ENCODE results near the gene ANXA4. TPM values are rescaled to one million over a fixed set of nuclear protein-coding genes. Genes with fewer than 3 reads are reported as not detected.

ANXA4 gene
- total and polyA plus RNA-seq, 2 of the 13 experiments (the other 11 are each of a cell fraction or from before 2014, with no cell fraction given), result 155 to 168 TPM

DNA sequence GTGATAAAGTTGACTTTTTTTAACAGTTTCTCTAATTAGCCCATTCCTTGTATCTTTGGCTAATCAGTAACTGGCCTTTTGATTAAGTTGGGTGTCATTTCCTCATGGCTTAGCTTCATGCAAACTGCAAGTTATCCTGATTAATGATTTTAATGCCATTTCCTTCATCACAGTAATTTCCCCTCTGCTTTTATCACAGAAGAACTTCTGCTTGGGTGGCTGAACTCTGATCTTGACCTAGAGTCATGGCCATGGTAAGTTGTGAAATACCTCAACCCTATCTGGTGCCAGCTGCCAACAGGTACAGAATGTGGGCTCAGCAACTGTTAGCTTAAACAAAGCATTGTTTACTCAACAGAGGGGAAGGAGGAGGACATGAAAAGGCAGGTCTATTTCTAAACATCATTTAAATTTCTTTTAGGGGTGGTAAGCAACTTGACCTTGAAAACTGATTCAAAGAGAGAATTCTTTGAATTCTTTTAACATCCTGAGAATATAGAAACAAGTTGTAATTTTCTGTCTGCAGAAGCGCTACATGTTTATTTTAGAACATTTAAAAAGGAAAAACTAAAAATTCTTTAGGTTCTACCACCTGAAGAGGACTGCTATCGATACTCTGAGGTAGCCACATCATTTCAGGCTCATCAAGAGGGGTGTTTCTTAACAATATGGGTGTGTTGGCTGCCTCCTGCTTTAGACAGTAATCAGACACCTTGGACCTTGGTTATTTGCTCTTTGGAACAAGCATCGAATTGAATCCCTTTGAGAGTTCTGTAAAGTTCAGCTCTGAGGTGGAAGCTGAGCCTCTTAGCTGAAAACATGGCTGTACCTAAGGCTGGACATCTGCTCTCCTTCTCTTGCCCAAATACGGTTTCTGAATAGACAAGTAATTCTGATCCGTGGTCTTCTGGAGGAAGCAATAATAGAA lies 39.7 kb downstream of the ANXA4 start (continued):
- no peak for TF ChIP-seq ZNF703 (CRISPR knock-in tag; IDR thresholded peaks at IDR 0.05; ENCODE audit: borderline replicate concordance)
- peak; percentile 99 for TF ChIP-seq NFIC (IDR thresholded peaks at IDR 0.05; ENCODE audit: low read length)
- TF ChIP-seq YY1 (IDR thresholded peaks at IDR 0.05; ENCODE audit: insufficient read depth, insufficient replicate concordance, low read depth, low read length), result peak; percentile 15
- TF ChIP-seq FLYWCH1 (CRISPR knock-in tag; IDR thresholded peaks at IDR 0.05), result no peak
- 0 out of 2 replicates have a peak, but pooled peaks have one; percentile 31 for TF ChIP-seq ZSCAN31 (CRISPR knock-in tag; IDR thresholded peaks at IDR 0.05; ENCODE audit: low read depth)
- TF ChIP-seq, protein P1, sequence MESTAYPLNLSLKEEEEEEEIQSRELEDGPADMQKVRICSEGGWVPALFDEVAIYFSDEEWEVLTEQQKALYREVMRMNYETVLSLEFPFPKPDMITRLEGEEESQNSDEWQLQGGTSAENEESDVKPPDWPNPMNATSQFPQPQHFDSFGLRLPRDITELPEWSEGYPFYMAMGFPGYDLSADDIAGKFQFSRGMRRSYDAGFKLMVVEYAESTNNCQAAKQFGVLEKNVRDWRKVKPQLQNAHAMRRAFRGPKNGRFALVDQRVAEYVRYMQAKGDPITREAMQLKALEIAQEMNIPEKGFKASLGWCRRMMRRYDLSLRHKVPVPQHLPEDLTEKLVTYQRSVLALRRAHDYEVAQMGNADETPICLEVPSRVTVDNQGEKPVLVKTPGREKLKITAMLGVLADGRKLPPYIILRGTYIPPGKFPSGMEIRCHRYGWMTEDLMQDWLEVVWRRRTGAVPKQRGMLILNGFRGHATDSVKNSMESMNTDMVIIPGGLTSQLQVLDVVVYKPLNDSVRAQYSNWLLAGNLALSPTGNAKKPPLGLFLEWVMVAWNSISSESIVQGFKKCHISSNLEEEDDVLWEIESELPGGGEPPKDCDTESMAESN (CRISPR knock-in tag; conservative IDR thresholded peaks at IDR 0.05), result peak; percentile 81
- TF ChIP-seq PLSCR1 (CRISPR knock-in tag; IDR thresholded peaks at IDR 0.05; ENCODE audit: borderline replicate concordance), result no peak
- TF ChIP-seq ZNF878 (CRISPR knock-in tag; IDR thresholded peaks at IDR 0.05), result peak; percentile 91; the same call in 1 of the 2 replicates
- TF ChIP-seq ZIK1 (CRISPR knock-in tag; IDR thresholded peaks at IDR 0.05; ENCODE audit: borderline replicate concordance, low read depth), result no peak
- TF ChIP-seq SRF (IDR thresholded peaks at IDR 0.05; ENCODE audit: low read depth, low read length), result no peak
- TF ChIP-seq PITX1 (CRISPR knock-in tag; IDR thresholded peaks at IDR 0.05), result peak; percentile 97
- TF ChIP-seq HNRNPK (IDR thresholded peaks at IDR 0.05; ENCODE audit: low read depth, low read length, poor library complexity, severe bottlenecking), result no peak
- peak; percentile 73; the same call in 1 of the 2 replicates for TF ChIP-seq YEATS2 (CRISPR knock-in tag; IDR thresholded peaks at IDR 0.05; ENCODE audit: borderline replicate concordance)
- TF ChIP-seq CREM (IDR thresholded peaks at IDR 0.05), result peak; percentile 95
- TF ChIP-seq CREM (CRISPR knock-in tag; IDR thresholded peaks at IDR 0.05), result no peak
- TF ChIP-seq ZNF547 (CRISPR knock-in tag; IDR thresholded peaks at IDR 0.05), result no peak
- no peak for TF ChIP-seq ZZZ3 (CRISPR knock-in tag; IDR thresholded peaks at IDR 0.05; ENCODE audit: borderline replicate concordance)
- TF ChIP-seq NFE2L2 (IDR thresholded peaks at IDR 0.05; ENCODE audit: low read length), result no peak; the same call in 1 of the 2 replicates
- TF ChIP-seq, protein P2, sequence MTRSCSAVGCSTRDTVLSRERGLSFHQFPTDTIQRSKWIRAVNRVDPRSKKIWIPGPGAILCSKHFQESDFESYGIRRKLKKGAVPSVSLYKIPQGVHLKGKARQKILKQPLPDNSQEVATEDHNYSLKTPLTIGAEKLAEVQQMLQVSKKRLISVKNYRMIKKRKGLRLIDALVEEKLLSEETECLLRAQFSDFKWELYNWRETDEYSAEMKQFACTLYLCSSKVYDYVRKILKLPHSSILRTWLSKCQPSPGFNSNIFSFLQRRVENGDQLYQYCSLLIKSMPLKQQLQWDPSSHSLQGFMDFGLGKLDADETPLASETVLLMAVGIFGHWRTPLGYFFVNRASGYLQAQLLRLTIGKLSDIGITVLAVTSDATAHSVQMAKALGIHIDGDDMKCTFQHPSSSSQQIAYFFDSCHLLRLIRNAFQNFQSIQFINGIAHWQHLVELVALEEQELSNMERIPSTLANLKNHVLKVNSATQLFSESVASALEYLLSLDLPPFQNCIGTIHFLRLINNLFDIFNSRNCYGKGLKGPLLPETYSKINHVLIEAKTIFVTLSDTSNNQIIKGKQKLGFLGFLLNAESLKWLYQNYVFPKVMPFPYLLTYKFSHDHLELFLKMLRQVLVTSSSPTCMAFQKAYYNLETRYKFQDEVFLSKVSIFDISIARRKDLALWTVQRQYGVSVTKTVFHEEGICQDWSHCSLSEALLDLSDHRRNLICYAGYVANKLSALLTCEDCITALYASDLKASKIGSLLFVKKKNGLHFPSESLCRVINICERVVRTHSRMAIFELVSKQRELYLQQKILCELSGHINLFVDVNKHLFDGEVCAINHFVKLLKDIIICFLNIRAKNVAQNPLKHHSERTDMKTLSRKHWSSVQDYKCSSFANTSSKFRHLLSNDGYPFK (CRISPR knock-in tag; IDR thresholded peaks at IDR 0.05; ENCODE audit: borderline replicate concordance), result no peak
- peak; percentile 16; the same call in 1 of the 3 replicates for TF ChIP-seq MXI1 (IDR thresholded peaks at IDR 0.05; ENCODE audit: borderline replicate concordance, low read depth, low read length)
- 0 out of 2 replicates have a peak, but pooled peaks have one; percentile 32 for TF ChIP-seq ZNF589 (CRISPR knock-in tag; conservative IDR thresholded peaks at IDR 0.05)
- TF ChIP-seq TBL1XR1 (IDR thresholded peaks at IDR 0.05; ENCODE audit: borderline replicate concordance, low read length, partially characterized antibody), result peak; percentile 99
- TF ChIP-seq SNAI1 (CRISPR knock-in tag; IDR thresholded peaks at IDR 0.05; ENCODE audit: borderline replicate concordance), result no peak
- TF ChIP-seq ZFAT (CRISPR knock-in tag; conservative IDR thresholded peaks at IDR 0.05), result no peak

Measured in HepG2 (cell line).